K562 (cell line): Measurements from ENCODE around the gene NENF.

ENCODE experiments used
- ELF4 ChIP-seq: fragments of 450-650 bp; formaldehyde crosslinking; IDR thresholded peaks from 2 replicates; pipeline ENCODE4 v1.4.0; 2022; ENCODE audit warnings: missing genetic modification characterization
- NRF1 ChIP-seq, 2 experiments: fragments of 450-650 bp; IDR thresholded peaks in 1 of 2; conservative IDR thresholded peaks in 1 of 2; 2 replicates each; pipeline ENCODE4 v1.6.1; 2014; ENCODE audit warnings: mild to moderate bottlenecking in 2 of 2
- STAT5B ChIP-seq: fragments of 250-450 bp; sonication (Bioruptor Pico); IDR thresholded peaks from 2 replicates; pipeline ENCODE4 v1.8.0; 2021; ENCODE audit warnings: mild to moderate bottlenecking, inconsistent platforms

GRCh38 chr1:212473729-212474128 is 41.0 kb downstream of the NENF start:
- TF ChIP-seq ELF4 (CRISPR knock-in tag) (no peak), NRF1 (conservative IDR thresholded peaks at IDR 0.05 in 1 of 2, IDR thresholded peaks at IDR 0.05 in 1 of 2) (no peak), STAT5B (CRISPR knock-in tag) (no peak)
